Endothelial cell (in vitro differentiated cells): ENCODE results near the gene LARP4B. TPM values are rescaled to one million over a fixed set of nuclear protein-coding genes. Genes with fewer than 3 reads are reported as not detected.

ENCODE experiments used
- DNase-seq: peaks from one replicate; pipeline ENCODE4 v3.0.0; 2021; ENCODE audit warnings: low spot score
- H3K27ac Mint-ChIP-seq: one replicate; pipeline ENCODE4 v1.8.0; 2021; ENCODE audit warnings: mixed read lengths, inconsistent platforms; ENCODE audit not compliant: unreplicated experiment
- H3K27me3 Mint-ChIP-seq: one replicate; pipeline ENCODE4 v1.8.0; 2021; ENCODE audit warnings: mild to moderate bottlenecking, moderate library complexity, mixed read lengths, inconsistent platforms; ENCODE audit not compliant: unreplicated experiment
- H3K36me3 Mint-ChIP-seq: one replicate; pipeline ENCODE4 v1.8.0; 2021; ENCODE audit warnings: mild to moderate bottlenecking, low read depth, mixed read lengths, inconsistent platforms; ENCODE audit not compliant: unreplicated experiment
- H3K4me1 Mint-ChIP-seq: one replicate; pipeline ENCODE4 v1.8.0; 2021; ENCODE audit warnings: mild to moderate bottlenecking, mixed read lengths, inconsistent platforms; ENCODE audit not compliant: unreplicated experiment
- H3K4me3 Mint-ChIP-seq: one replicate; pipeline ENCODE4 v1.8.0; 2021; ENCODE audit warnings: mild to moderate bottlenecking, mixed read lengths, inconsistent platforms; ENCODE audit not compliant: unreplicated experiment
- H3K9me3 Mint-ChIP-seq: one replicate; pipeline ENCODE4 v1.8.0; 2021; ENCODE audit warnings: mixed read lengths, inconsistent platforms; ENCODE audit not compliant: unreplicated experiment
- total RNA-seq: library from RNA; stranded (reverse); fragmentation: NEBNext Ultra II Directional; extraction: Animal tissue kit (Norgen Biotek cat#: 25700); gene quantifications from one replicate; pipeline ENCODE4 v1.2.1, GENCODE V29; 2021; ENCODE audit not compliant: unreplicated experiment
- TF ChIP-seq, protein P1 (sequence below): fragments of 200-600 bp; sonication (generic); IDR thresholded peaks from one replicate; pipeline ENCODE4 v1.5.0; 2021; ENCODE audit warnings: antibody characterized with exemption; ENCODE audit not compliant: unreplicated experiment

LARP4B gene
- total RNA-seq, 1 donor from 2014 or later, result 91.8 TPM

DNA sequence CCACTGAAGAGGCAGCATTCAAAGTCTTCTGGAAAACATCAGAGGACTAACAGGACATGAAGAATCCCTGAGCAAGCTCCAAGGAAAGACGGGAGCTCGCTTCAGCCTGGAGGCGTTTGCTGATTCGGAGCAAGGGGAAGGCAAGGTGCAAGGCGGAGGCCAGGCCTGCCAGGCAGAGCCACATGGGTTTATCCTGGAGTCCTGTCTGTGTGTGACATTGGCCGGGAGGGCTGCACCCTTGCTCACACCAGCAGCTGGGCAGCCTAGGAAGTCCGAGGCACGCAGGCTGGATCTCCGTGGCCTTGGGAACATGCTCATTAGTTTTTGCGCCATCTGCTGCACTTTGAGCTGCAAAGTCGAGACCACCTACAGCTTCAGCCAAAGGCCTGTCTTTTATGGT lies 22.3 kb upstream of the LARP4B start:
- H3K27me3 Mint-ChIP-seq, result peaks cover 7% of the 10 kb centered on the region
- no peak overlapping the region for H3K27ac Mint-ChIP-seq
- H3K4me3 Mint-ChIP-seq, result no peak overlapping the region
- H3K4me1 Mint-ChIP-seq, result no peaks in the 10 kb centered on the region
- TF ChIP-seq, protein P1, sequence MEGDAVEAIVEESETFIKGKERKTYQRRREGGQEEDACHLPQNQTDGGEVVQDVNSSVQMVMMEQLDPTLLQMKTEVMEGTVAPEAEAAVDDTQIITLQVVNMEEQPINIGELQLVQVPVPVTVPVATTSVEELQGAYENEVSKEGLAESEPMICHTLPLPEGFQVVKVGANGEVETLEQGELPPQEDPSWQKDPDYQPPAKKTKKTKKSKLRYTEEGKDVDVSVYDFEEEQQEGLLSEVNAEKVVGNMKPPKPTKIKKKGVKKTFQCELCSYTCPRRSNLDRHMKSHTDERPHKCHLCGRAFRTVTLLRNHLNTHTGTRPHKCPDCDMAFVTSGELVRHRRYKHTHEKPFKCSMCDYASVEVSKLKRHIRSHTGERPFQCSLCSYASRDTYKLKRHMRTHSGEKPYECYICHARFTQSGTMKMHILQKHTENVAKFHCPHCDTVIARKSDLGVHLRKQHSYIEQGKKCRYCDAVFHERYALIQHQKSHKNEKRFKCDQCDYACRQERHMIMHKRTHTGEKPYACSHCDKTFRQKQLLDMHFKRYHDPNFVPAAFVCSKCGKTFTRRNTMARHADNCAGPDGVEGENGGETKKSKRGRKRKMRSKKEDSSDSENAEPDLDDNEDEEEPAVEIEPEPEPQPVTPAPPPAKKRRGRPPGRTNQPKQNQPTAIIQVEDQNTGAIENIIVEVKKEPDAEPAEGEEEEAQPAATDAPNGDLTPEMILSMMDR, result no peak
- H3K9me3 Mint-ChIP-seq, result no peaks in the 10 kb centered on the region
- no peaks in the 10 kb centered on the region for H3K36me3 Mint-ChIP-seq
- DNase-seq, result no peak

DNA sequence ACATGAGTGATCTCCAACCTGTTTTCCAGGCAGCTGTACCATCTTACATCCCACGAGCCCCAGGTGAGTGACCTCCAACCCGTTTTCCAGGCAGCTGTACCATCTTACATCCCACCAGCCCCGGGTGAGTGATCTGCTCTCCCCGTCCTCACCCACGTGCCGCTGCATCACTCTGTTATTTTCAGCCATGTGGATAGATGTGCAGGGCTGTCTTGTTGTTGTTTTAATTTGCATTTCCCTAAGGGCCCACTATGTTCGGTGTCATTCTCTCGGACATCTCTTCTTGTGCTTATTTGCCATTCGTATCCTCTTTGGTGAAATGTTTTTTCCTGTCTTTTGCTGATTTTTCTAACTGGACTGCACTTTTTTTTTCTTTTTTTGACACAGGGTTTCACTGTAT lies 17.9 kb upstream of the LARP4B start:
- TF ChIP-seq, protein P1, result no peak
- Mint-ChIP-seq H3K4me3 (no peak overlapping the region), H3K36me3 (no peaks in the 10 kb centered on the region), H3K4me1 (peaks cover 4% of the 10 kb centered on the region), H3K27ac (no peak overlapping the region), H3K27me3 (peaks cover 8% of the 10 kb centered on the region), H3K9me3 (no peaks in the 10 kb centered on the region)
- no peak for DNase-seq

DNA sequence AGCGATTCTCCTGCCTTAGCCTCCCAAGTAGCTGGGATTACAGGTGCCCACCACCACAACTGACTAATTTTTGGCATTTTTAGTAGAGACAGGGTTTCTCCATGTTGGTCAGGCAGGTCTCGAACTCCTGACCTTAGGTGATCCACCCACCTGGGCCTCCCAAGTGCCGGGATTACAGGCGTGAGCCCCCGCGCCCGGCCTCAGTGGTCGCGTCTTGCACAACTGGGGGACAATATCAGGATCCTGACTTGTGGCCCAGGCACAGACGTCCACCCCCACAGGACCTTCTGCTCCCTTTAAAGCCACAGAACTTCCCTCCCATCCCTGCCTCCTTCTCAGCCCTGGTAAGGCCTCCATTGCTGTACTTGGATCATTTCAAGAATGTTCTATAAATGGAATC lies 16.8 kb upstream of the LARP4B start:
- no peaks in the 10 kb centered on the region for H3K36me3 Mint-ChIP-seq
- H3K27me3 Mint-ChIP-seq, result peaks cover 3% of the 10 kb centered on the region
- no peaks in the 10 kb centered on the region for H3K9me3 Mint-ChIP-seq
- peaks cover 5% of the 10 kb centered on the region for H3K4me1 Mint-ChIP-seq
- TF ChIP-seq, protein P1, result no peak
- no peak for DNase-seq
- no peak overlapping the region for H3K27ac Mint-ChIP-seq
- no peak overlapping the region for H3K4me3 Mint-ChIP-seq

DNA sequence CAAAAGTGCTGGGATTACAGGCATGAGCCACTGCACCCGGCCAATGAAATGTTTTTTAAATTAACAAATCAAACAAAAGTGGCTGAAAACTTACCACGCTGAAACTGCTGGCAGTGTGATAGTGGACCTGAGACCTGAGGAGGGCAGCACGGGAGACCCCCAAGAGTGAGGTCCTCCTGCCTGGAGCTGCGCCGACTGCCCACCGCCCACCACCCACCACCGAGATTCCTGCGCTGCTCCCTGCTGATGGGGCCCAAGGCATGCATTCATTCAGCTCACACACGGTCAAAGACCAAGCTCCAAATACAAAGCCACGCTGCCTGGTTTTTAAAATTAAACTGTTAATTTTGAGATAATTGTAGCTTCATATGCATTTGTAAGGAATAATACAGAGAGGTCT lies 16.4 kb upstream of the LARP4B start:
- H3K9me3 Mint-ChIP-seq, result no peaks in the 10 kb centered on the region
- TF ChIP-seq, protein P1, result no peak
- H3K36me3 Mint-ChIP-seq, result no peaks in the 10 kb centered on the region
- no peak for DNase-seq
- H3K4me1 Mint-ChIP-seq, result peaks cover 5% of the 10 kb centered on the region
- H3K27ac Mint-ChIP-seq, result no peak overlapping the region
- H3K4me3 Mint-ChIP-seq, result no peak overlapping the region
- H3K27me3 Mint-ChIP-seq, result peaks cover 3% of the 10 kb centered on the region

DNA sequence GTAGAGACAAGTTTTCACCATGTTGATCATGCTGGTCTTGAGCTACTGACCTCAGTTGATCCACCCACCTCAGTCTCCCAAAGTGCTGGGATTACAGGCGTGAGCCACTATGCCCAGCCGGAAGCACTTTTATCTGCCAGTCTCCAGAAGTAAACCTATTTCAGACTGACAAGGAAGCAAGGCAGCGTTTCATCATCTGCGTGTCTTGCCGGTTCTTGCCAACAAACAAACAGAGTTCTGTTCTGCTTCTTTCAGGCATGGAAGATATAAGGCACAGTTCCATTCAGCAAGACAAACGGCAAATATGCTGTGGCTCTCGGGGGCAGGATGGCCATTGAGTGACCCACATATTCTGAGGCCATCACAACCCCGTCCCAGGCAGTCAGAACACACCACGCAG lies 15.5 kb upstream of the LARP4B start:
- H3K4me3 Mint-ChIP-seq, result no peak overlapping the region
- H3K4me1 Mint-ChIP-seq, result peaks cover 5% of the 10 kb centered on the region
- no peaks in the 10 kb centered on the region for H3K36me3 Mint-ChIP-seq
- no peaks in the 10 kb centered on the region for H3K9me3 Mint-ChIP-seq
- no peak overlapping the region for H3K27ac Mint-ChIP-seq
- no peak for DNase-seq
- TF ChIP-seq, protein P1, result no peak
- H3K27me3 Mint-ChIP-seq, result peaks cover 3% of the 10 kb centered on the region
